HG02884 (cell line): ENCODE results near the gene MPPED1.

Experiments
- ATAC-seq: cut with Tn5 transposase; IDR thresholded peaks from one replicate; pipeline ENCODE4 v1.9.1; 2021; ENCODE audit warnings: mild to moderate bottlenecking, moderate library complexity; ENCODE audit not compliant: unreplicated experiment

The MPPED1 gene

DNA sequence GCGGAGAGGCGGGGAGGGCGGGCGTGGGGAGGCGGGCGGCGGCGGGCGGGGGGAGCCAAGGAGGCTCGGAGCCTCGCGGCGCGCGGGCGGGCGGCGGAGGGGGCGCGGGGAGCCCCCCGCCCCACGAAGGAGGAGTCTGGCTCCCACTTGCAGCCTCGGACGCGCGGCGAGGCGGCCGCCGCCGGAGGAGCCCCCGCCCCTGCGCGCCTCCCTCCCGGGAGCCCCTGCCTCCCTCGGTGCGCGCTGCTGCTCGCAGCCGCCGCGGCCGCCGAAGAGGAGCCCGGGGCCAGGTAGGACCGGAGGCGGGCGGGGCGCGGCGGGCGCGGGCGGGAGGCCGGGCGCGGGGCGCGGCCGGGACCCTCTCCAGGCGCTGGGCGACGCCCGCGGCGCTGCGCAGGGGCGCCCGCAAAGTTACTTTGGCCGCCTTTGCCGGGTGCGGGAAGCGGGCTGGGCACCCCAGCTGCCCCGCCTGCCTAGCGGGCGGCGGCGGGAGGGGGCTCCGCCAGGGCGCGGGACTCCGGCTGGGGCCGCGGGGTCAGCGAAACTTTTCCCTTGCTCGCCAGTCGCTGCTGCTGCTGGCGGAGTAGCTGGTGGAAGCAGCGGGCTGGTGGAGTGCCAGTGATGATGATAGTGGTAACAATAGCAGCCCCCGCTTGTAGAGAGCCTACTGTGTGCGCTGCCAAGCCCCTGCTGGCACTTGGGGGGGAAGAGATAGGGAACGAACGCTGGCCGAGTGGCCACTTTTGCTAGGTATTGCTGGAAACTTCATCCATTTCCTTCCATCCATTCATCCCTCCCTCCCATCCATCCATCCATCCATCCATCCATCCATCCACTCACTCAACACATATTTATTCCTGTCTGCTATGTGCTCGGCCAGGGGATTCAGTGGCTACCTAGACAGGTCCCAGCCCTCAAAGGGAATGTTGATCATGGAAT, at the start of gene MPPED1:
TSS of gene MPPED1 (plus strand) at position 146 of the 939 bp plus-strand sequence. CDS start 12,972 bp downstream, outside the sequence.
- no peak for ATAC-seq

DNA sequence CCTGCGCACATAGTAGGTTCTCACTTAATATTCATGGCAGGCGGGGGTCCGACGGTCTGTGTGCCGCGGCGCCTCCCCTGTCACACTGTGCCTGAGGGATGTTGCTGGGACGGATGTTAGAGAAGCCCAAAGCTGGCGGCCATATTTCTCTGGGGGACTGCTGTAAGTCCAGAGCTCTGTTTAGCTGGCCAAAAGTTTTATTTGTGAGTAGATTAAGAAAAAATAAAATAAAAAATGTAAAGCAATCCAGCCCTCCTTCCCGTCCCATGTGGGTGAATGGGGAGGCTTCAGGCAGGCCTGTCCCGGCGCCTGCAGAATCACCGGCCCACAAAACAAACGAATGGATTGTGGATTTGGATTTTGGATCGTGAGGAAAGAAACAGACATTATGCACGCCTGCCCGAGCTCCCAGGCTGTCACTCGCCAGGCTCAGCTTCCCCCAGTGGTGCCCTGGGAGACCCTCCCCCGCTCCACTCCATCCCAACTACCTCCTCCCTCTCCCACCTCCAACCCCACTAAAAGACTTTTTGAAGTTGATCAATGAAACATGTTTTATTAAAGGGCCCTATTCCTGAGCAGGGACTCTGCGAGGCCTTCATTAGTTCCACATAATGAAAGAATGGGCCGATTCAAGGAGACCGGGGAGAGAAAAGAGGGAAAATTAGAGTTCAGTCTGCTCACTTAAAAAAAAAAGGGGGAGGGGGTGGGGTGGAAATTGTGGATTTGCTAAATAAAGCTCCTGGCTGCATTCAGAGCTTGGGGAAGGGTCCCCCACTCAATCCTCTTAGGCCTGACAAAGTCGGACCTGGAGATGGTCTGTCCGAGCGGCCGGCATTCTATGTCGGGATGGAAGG, 48.3 kb upstream of the MPPED1 start:
- no peak for ATAC-seq

GRCh38 chr22:43364169-43364435, 47.7 kb upstream of the MPPED1 start:
- no peak for ATAC-seq

DNA sequence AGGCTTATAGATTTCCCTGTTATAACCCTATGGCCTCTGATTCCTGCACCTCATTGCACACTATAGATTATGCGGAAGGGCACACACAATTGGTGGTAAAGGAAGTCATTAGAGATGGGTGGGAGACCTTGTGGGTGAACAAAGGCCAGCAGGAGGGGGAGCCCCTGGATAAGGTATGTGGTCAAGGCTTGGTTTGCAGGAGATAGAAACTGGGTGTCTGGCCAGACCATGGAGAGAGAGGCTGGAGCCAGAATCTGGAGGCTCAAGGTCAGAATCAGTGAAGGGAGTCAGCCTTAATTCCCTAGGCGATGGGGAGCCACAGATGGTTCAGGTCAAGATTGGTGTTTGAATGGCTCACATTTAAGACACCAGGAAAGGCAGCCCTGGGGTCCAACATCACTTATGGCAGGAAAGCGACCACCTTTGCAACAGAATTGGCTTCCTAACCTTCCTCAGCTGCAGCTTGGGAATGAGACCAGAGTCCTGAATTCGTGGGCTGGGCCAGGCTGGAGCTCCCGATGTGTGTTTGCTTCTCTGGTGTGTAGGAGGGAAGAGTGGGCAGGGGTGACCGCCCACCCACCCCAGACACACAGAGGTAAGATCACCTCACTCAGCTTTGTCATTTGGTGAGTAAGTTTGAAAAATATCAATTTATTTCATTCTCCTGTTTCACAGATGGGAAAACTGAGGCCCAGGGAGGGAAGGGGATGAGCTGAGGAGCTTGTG, 45.9 kb upstream of the MPPED1 start:
- ATAC-seq = no peak

DNA sequence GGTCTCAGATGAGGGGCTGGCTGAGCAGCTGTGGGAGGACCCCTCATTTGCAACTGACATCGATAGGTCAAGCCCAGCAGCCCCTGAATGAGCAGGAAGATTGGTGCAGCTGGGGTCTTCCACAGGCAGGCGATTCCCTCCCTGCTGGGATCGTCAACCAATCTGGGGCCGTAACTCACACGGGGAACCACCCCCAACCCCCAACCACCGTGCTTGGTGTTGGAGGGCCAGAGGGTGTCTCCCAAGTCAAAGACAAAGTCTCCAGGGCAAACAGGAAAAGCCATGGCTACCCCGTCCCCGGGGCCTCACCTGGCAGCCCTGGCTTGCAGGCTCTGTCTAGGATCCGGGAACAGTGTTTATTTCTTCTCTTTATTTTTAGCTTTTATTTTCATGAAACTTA, 41.8 kb upstream of the MPPED1 start:
- ATAC-seq = no peak

DNA sequence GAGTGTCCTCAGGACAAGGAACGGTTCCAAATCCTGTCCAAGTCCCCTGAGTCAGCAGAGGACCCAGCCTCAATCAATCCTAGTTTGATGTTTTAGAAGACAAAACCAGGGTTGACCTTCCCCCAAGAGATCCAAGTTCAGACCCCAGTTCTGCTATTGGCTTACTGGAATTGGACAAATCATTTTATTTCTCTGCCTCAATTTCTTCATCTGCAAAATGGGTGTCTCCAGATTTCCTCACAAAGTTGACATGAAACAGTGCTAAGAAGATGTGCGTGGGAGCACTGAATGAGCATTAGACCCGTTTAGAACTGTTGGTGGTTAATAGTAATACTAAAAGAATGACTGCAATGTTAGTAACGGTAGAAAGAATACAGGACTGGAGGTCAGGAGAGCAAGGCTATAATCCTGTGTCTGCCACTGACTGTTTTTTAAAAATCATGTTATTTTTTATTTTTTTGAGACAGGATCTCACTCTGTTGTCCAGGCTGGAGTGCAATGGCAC, 35.8 kb upstream of the MPPED1 start:
- ATAC-seq = no peak

- ATAC-seq = no peak
Measured at GRCh38 chr22:43376765-43377547, 34.9 kb upstream of the MPPED1 start.

DNA sequence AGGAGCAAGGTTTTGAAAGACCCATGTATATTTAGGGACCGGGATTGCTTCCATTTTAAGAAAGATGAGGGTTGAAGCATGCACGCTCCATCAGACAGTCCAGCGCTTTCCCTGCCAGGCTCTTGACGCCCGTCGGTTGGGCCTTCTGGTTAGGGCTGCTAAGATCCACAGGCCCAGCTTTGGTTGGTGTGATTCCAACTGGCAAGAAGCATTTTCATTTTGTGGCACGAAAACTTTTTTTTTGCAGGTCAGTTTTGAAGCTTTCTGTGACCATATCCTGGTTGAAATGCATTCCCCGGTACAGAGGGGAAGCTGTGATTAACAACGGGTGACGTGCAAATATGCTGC, 34.3 kb upstream of the MPPED1 start:
- no peak for ATAC-seq

- ATAC-seq = no peak
Measured at GRCh38 chr22:43377896-43378704, 33.7 kb upstream of the MPPED1 start.

DNA sequence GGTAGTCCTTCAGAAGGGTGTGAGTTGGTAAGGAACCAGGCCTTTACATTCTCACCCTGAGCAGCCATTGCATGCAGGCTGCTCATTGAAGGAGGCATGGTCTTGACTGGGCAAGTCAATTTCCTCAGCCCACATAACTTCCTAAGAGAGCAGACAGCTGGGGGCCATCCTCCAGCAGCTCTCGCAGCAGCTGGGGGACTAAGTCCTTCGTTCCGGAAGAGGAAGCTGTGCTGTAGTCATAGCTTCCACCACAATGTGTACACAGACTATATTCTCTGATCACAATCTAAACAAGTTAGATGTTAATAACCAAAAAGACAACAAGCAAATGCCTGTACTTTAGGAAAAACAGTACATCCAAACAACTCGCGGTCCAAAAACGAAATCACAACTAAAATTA, 30.1 kb upstream of the MPPED1 start:
- ATAC-seq = no peak

DNA sequence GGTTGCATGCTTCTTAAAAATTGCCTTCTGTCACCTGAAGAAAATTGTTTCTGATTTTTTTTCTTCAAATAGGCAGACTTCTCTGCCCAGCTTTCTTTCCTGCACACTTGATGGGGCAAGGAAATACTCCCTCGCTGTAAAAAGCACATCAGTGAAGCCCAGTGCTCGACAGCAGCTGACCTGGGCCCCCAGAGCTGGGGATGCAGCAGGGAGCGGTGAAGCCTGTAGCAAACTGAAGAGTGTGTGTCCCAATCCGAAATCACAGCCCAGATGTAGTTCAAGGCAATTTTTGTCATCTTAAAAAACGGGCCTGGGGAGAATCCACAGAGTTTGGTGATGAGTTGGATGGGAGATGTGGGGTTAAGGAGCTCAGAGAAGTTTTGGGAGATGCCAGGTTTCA, 27.0 kb upstream of the MPPED1 start:
- no peak for ATAC-seq

GRCh38 chr22:43385770-43386641, 25.8 kb upstream of the MPPED1 start:
- ATAC-seq = no peak

DNA sequence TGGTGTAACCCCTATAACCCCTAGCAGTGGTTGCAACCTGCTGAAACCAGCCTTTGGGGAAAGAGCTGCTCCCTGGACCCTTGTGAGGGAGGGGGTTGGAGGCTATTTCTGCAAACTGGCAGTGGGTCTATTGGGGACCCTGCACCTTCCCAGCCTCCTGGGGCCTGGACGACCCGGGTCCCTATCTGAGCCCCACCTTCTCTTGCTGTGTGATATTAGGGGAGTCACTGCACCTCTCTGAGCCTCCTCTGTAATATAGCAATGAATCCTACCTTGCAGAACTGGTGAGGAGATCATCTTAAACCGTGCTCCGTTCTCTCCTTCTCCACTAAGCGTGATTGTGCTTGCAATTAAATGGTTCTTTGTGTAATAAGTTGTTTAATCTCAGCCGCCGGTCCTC, 24.0 kb upstream of the MPPED1 start:
- ATAC-seq = no peak

DNA sequence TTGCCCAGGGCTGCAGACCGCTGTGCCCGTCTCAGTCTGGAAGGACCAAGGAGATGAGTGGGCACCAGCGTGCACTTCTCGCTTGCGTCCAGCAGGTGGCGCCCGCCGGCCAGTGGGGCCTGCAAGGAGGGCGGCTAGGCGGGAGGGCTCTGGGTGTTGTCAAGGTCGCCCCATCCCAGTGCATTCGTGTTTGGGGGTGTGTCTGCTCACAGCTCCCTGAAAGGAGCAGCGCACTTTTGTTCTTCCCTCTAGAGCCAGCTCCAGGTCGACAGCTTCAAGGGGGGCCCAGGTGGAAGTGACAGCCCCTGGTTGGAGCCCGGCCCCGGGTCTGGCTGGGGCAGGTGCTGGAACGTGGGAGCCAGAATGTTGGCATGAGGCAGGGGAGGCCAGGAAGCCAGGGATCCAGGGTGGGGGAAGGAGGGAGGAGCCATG, 23.4 kb upstream of the MPPED1 start:
- no peak for ATAC-seq

DNA sequence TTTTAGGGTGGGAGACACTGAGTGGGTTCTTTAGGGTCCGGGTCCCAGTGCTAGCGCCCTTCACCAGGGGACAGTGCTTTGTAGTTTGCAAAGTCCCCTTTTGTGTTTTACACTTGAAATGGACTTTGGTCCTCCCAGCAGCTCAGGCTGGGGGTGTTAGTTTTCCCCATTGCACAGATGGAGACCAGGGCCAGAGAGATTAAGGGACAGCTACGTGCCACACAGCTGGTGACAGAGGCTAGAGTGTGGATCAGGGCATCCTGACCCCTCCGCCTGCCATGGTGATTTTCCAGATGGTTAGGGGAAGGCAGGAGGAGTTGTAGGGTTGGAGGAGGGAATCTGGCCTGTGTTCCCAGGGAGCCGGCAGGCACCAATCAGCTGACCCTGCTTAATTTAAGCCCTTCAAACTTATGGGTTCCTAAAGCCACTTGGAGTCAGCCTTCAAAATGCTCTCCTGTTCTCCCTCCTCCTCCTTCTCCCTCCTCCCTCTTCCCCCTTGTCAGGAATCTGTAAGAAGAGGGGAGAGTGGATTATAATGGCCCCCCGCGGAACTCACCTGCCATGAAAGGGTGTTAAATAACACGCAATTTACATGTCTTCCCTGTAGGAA, 22.5 kb upstream of the MPPED1 start:
- no peak for ATAC-seq

DNA sequence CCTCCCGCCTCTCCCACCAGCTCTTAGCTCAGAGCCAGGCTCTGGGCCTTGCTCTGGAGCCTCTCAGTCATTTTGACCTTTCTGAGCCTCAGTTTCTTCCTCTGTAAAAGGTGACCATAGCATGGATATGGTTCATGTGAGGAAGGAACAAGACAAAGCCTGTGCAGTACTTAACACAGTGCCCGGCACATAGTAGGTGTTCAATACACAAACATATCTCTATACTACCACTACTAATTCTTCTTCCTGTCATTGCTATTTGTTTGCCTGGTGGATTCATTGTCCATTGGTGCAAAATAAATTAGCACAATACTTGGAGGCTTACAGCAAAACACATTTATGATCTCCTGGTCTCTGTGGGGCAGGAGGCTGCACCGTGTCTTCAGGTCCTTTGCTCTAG, 21.6 kb upstream of the MPPED1 start:
- no peak for ATAC-seq

DNA sequence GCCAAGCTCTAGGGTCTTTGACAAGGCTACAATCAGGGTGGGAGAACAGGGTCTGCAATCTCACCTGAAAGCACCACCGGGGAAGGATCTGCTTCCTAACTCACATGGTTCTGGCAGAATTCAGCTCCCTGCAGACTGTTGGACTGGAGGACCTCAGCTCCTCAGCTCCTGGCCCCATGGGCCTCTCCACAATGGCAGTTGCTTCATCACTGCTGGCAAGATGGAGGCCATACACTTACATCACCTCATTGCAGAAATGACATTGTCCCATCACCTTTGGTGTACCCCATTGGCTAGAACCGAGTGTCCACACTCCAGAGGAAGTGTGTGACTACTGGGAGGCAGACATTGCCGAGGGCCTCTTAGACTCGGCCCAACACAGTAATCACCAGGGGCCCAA, 20.9 kb upstream of the MPPED1 start:
- ATAC-seq = no peak

GRCh38 chr22:43391306-43391705, 20.5 kb upstream of the MPPED1 start:
- ATAC-seq = no peak
